ENCODE results near the gene ACOX3.
A peak's percentile ranks its signal among the peaks of the same experiment; 100 is the strongest.

GRCh38 chr4:8428288-8429097, 12.0 kb downstream of the ACOX3 start:
- TF ChIP-seq POLR2A (IDR thresholded peaks at IDR 0.05) (peak in 3 of 4 donors; percentile 59 to 83 (median 71)), CTCF (IDR thresholded peaks at IDR 0.05) (peak in 3 of 6 experiments; percentile 8 to 28 (median 27))
